DND-41 (cell line): ENCODE data around the gene OPCML.

Experiments
- ATAC-seq: fragments of 200-7000 bp; cut with Tn5 transposase; 3 replicates; pipeline ENCODE4 v1.9.1; 2021; ENCODE audit warnings: low read depth; ENCODE audit not compliant: insufficient read depth
- DNase-seq: peaks from one replicate; pipeline ENCODE4 v3.0.0-alpha.2; 2020
- H2AFZ ChIP-seq: 2 replicates; pipeline ENCODE4 v1.6.0; 2012; ENCODE audit warnings: low read depth, low read length
- H3K27ac ChIP-seq: 2 replicates; pipeline ENCODE4 v1.5.1; 2012; ENCODE audit warnings: low read length, inconsistent platforms
- H3K27me3 ChIP-seq: fragments of 200-600 bp; sonication (generic); 2 replicates; pipeline ENCODE4 v1.6.0; 2012; ENCODE audit warnings: low read length, mild to moderate bottlenecking, inconsistent platforms; ENCODE audit not compliant: insufficient read depth, poor library complexity
- H3K36me3 ChIP-seq: 2 replicates; pipeline ENCODE4 v1.5.1; 2012; ENCODE audit warnings: low read length, inconsistent platforms; ENCODE audit not compliant: insufficient read depth
- H3K4me1 ChIP-seq: 2 replicates; pipeline ENCODE4 v1.5.1; 2012; ENCODE audit warnings: mild to moderate bottlenecking, low read length; ENCODE audit not compliant: insufficient read depth
- H3K4me2 ChIP-seq: 2 replicates; pipeline ENCODE4 v1.6.0; 2012; ENCODE audit warnings: mild to moderate bottlenecking, moderate library complexity, low read length, inconsistent platforms; ENCODE audit not compliant: insufficient read depth
- H3K4me3 ChIP-seq, 2 experiments: fragments of 200-600 bp in 1 of 2; shearing (Covaris generic) in 1 of 2; 2 replicates each; pipeline ENCODE4 v1.5.1; 2012 to 2016; ENCODE audit warnings: inconsistent platforms in 2 of 2, low read length in 2 of 2, mild to moderate bottlenecking in 2 of 2, low read depth in 1 of 2, moderate library complexity in 1 of 2
- H3K79me2 ChIP-seq: 2 replicates; pipeline ENCODE4 v1.6.0; 2012; ENCODE audit warnings: low read length, inconsistent platforms; ENCODE audit not compliant: insufficient read depth
- H3K9ac ChIP-seq: 2 replicates; pipeline ENCODE4 v1.6.0; 2012; ENCODE audit warnings: low read depth, mild to moderate bottlenecking, inconsistent platforms, low read length, moderate library complexity
- H3K9me3 ChIP-seq: 2 replicates; pipeline ENCODE4 v1.5.1; 2012; ENCODE audit warnings: low read length, moderate library complexity, mild to moderate bottlenecking, inconsistent platforms; ENCODE audit not compliant: insufficient read depth, severe bottlenecking
- H4K20me1 ChIP-seq: 2 replicates; pipeline ENCODE4 v1.6.0; 2012; ENCODE audit warnings: low read length; ENCODE audit not compliant: insufficient read depth
- EZH2 ChIP-seq: IDR thresholded peaks from 3 replicates; pipeline ENCODE4 v1.6.1; 2012; ENCODE audit warnings: borderline replicate concordance, low read depth, mild to moderate bottlenecking, moderate library complexity, low read length, inconsistent platforms; ENCODE audit not compliant: severe bottlenecking
- TF ChIP-seq, protein P1 (sequence below): IDR thresholded peaks from 2 replicates; pipeline ENCODE4 v1.5.1; 2012; ENCODE audit warnings: borderline replicate concordance, low read length, moderate library complexity, mild to moderate bottlenecking; ENCODE audit not compliant: poor library complexity, severe bottlenecking; ENCODE audit errors: extremely low read depth

OPCML gene

DNA sequence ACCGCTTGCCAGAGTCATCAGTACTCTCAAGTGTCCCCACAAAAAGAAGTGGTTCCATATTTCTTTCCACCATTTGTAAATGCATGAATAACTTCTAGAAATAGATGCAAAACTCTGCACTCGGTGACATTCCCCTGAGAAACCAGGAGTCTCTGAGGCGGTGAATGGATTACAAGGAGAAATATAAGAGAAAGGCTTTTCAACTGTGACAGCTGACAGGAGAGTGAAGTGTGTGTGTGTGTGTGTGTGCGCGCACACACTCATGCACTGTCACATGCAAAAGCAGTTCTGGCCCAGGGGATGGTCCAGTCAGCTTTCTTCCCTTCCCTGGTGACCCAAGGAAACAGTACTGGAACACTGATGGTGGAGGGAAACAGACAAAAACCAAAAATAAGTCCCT is 710.0 kb downstream of the OPCML start:
- H3K79me2 ChIP-seq: no peaks in the 10 kb centered on the region
- H3K27ac ChIP-seq: no peak overlapping the region
- TF ChIP-seq, protein P1, sequence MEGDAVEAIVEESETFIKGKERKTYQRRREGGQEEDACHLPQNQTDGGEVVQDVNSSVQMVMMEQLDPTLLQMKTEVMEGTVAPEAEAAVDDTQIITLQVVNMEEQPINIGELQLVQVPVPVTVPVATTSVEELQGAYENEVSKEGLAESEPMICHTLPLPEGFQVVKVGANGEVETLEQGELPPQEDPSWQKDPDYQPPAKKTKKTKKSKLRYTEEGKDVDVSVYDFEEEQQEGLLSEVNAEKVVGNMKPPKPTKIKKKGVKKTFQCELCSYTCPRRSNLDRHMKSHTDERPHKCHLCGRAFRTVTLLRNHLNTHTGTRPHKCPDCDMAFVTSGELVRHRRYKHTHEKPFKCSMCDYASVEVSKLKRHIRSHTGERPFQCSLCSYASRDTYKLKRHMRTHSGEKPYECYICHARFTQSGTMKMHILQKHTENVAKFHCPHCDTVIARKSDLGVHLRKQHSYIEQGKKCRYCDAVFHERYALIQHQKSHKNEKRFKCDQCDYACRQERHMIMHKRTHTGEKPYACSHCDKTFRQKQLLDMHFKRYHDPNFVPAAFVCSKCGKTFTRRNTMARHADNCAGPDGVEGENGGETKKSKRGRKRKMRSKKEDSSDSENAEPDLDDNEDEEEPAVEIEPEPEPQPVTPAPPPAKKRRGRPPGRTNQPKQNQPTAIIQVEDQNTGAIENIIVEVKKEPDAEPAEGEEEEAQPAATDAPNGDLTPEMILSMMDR: no peak
- no peak for TF ChIP-seq EZH2
- peaks cover 7% of the 10 kb centered on the region for H3K4me1 ChIP-seq
- H3K4me3 ChIP-seq: no peak overlapping the region
- no peaks in the 10 kb centered on the region for H3K36me3 ChIP-seq
- no peak for ATAC-seq
- DNase-seq: no peak
- H3K9me3 ChIP-seq: no peaks in the 10 kb centered on the region
- peaks cover 3% of the 10 kb centered on the region for H3K27me3 ChIP-seq
- H3K4me2 ChIP-seq: no peak overlapping the region
- H2AFZ ChIP-seq: no peak overlapping the region
- no peaks in the 10 kb centered on the region for H4K20me1 ChIP-seq
- no peak overlapping the region for H3K9ac ChIP-seq

GRCh38 chr11:132821499-132821898 is 710.8 kb downstream of the OPCML start:
- H3K4me1 ChIP-seq: peaks cover 7% of the 10 kb centered on the region
- no peaks in the 10 kb centered on the region for H3K36me3 ChIP-seq
- H3K27me3 ChIP-seq: peaks cover 3% of the 10 kb centered on the region
- no peak overlapping the region for H3K27ac ChIP-seq
- no peak overlapping the region for H3K4me3 ChIP-seq
- no peaks in the 10 kb centered on the region for H3K79me2 ChIP-seq
- no peak overlapping the region for H3K9ac ChIP-seq
- H3K4me2 ChIP-seq: no peak overlapping the region
- no peaks in the 10 kb centered on the region for H3K9me3 ChIP-seq
- H4K20me1 ChIP-seq: no peaks in the 10 kb centered on the region
- no peak for DNase-seq
- TF ChIP-seq, protein P1: no peak
- no peak for TF ChIP-seq EZH2
- H2AFZ ChIP-seq: no peak overlapping the region
- no peak for ATAC-seq

GRCh38 chr11:132821014-132821413 is 711.3 kb downstream of the OPCML start:
- Histone ChIP-seq H3K9me3 (no peaks in the 10 kb centered on the region), H3K79me2 (no peaks in the 10 kb centered on the region), H3K36me3 (no peaks in the 10 kb centered on the region), H2AFZ (no peak overlapping the region), H3K9ac (no peak overlapping the region), H3K4me3 (no peak overlapping the region), H3K27me3 (peaks cover 3% of the 10 kb centered on the region), H3K4me1 (peaks cover 7% of the 10 kb centered on the region), H4K20me1 (no peaks in the 10 kb centered on the region), H3K27ac (no peak overlapping the region), H3K4me2 (no peak overlapping the region)
- no peak for ATAC-seq
- TF ChIP-seq EZH2: no peak
- TF ChIP-seq, protein P1: no peak
- no peak for DNase-seq

- H3K9ac ChIP-seq: no peak overlapping the region
- no peaks in the 10 kb centered on the region for H4K20me1 ChIP-seq
- DNase-seq: no peak
- no peak overlapping the region for H3K27ac ChIP-seq
- no peaks in the 10 kb centered on the region for H3K36me3 ChIP-seq
- H3K27me3 ChIP-seq: peaks cover 3% of the 10 kb centered on the region
- TF ChIP-seq EZH2: no peak
- TF ChIP-seq, protein P1: no peak
- H2AFZ ChIP-seq: no peak overlapping the region
- no peak for ATAC-seq
- no peak overlapping the region for H3K4me2 ChIP-seq
- H3K4me3 ChIP-seq: no peak overlapping the region
- H3K4me1 ChIP-seq: no peaks in the 10 kb centered on the region
- H3K79me2 ChIP-seq: no peaks in the 10 kb centered on the region
- H3K9me3 ChIP-seq: no peaks in the 10 kb centered on the region
These were observed 713.4 kb downstream of the OPCML start for GRCh38 chr11:132818951-132819350.
